Subcutaneous adipose tissue (tissue), 4 donors: Measurements from ENCODE around the gene IGSF21. TPM values are rescaled to one million over a fixed set of nuclear protein-coding genes. Genes with fewer than 3 reads are reported as not detected.

Source experiments
- total RNA-seq, 4 donors: library from RNA; depleted of rRNA; stranded (reverse); fragments of >200 nt; gene quantifications; one replicate each; pipeline ENCODE4 v1.1.0, GENCODE V29; 2016
- TF ChIP-seq, protein P1 (sequence below): fragments of 450-650 bp; IDR thresholded peaks from one replicate; pipeline ENCODE4 v1.5.1; 2016; ENCODE audit warnings: low read depth, mild to moderate bottlenecking, control low read depth, antibody characterized with exemption, moderate library complexity

Gene IGSF21
- 10 to 100 TPM in 1 of 4 donors, 1 to 10 TPM in 1, under 1 TPM in 1, not detected in 1; 0.98 to 12.6 (median 4.4) TPM for total RNA-seq

DNA sequence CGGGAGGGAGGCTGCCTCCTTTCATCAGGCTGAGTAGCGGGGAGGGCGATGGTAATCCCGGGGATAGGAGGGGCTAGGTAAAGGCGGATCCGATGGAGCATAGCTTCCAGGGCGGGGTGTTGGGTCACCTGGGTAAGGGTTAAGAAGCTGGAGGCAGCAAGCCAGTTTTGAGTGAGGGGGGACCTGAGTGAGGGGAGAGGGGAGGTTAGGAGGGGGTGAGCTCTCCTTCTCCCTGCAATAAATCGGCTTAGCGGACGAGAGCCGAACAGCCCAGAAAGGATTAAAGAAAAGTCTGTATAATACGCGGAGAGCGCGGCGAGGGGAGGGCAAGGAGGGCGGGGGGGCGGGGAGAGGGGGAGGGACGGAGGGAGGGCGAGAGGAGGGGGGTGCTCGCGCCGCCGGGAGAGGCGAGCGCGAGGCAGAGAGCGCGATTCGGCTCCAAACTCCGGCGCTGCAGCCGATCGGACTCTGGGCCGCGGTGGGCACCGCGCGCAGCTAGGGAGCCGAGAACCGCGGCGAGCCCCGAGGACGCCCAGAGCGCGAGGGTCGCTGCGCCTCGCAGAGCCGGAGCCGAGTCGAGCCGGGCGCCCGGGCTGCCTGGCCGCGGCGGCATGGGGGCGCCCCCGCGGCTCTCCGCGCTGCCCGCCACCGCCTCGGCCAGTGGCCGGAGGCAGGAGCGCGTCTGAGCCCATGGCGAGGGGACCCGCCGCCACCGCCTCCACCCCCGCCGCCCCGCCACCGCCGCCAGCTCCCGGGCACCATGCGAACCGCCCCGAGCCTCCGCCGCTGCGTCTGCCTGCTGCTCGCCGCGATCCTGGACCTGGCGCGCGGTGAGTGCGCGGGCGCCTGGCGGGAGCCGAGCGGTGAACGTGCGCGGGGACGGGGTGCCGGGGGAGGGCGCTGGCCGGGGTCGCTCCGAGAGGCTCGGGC, at the start of gene IGSF21:
IGSF21 (plus strand) TSS at position 430 of the 930 bp plus-strand sequence; CDS start at position 761, 331 bp downstream.
- TF ChIP-seq, protein P1, sequence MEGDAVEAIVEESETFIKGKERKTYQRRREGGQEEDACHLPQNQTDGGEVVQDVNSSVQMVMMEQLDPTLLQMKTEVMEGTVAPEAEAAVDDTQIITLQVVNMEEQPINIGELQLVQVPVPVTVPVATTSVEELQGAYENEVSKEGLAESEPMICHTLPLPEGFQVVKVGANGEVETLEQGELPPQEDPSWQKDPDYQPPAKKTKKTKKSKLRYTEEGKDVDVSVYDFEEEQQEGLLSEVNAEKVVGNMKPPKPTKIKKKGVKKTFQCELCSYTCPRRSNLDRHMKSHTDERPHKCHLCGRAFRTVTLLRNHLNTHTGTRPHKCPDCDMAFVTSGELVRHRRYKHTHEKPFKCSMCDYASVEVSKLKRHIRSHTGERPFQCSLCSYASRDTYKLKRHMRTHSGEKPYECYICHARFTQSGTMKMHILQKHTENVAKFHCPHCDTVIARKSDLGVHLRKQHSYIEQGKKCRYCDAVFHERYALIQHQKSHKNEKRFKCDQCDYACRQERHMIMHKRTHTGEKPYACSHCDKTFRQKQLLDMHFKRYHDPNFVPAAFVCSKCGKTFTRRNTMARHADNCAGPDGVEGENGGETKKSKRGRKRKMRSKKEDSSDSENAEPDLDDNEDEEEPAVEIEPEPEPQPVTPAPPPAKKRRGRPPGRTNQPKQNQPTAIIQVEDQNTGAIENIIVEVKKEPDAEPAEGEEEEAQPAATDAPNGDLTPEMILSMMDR, result no peak

DNA sequence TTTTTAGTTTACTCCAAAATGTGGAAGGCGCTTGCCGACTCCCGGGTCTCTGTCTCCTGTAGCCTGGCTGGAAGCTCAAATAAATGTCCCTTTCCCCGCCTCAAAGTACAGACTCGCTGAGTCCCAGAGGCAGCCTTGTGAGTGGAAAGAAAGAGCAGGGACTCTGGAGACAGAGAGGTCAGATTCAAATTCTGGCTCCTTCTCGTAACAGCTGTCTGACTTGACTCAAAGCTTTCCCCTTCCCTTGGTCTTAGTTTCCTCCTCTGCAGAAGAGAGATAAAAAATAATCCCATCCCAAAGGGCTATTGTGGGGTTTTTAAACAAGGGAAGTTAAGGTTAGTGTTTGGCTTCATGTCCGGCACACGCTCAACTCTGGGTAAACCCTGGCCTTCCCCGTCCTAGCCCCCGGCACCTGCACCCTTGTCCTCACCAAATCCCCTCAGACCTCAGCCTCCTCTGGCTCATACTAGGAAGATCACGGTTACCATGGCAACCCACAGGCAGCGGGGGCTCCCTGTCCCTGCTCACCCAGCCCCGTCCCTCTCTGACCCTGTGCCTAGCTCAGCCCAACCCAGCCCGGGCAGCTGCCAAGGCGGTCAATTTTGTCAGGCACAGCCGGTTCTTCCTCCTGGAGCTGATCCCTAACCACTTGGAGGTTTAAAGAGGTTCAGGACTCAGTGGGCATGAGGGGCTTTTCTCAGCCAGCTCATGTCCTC, 49.2 kb upstream of the IGSF21 start:
- TF ChIP-seq, protein P1, result no peak

DNA sequence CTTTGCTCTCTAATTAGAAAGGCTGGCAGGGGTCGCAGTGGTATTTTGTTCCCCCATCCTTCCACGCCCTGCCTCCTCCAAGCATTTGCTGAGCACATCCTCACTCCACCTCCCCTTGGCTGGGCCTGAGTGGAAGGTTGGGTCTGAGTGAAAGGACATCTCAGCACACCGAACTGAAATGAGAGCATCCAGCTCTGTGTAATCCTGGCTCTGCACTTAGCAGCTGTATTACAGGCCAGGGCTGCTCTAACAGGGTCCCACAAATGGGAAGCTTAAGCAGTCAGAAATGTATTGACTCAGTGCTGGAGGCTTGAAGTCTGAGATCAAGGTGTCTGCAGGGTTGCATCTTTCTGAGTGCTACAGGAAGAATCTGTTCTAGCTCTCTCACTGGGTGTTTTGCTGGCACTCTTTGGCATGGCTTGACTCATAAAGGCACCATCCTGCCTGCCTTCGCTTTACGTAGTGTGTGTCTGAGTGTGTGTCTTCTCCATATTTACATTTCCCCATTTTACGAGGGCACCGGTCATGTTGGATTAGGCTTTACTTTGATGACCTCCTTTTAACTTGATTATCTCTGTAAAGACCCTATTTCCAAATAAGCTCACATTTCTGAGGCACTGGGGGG, 48.5 kb upstream of the IGSF21 start:
- TF ChIP-seq, protein P1, result no peak

DNA sequence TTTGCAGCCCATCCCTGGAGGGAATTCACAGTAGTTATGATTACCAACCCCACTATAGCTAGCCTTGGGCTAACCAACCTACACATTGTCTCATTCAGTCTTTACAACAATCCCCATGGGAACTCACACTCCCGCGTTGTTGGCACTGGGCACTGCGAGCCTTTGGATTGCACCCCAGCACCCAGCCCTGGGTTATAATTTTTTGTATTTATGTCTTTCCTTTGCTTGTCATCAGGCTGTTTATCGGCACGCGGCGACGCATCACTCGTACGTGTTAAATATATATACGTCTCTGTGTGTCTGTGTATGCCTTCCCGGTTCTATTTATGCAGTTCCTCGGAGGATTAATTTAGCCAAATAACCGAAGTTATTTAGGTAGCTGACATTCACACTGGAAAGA, 47.2 kb upstream of the IGSF21 start:
- TF ChIP-seq, protein P1, result no peak

DNA sequence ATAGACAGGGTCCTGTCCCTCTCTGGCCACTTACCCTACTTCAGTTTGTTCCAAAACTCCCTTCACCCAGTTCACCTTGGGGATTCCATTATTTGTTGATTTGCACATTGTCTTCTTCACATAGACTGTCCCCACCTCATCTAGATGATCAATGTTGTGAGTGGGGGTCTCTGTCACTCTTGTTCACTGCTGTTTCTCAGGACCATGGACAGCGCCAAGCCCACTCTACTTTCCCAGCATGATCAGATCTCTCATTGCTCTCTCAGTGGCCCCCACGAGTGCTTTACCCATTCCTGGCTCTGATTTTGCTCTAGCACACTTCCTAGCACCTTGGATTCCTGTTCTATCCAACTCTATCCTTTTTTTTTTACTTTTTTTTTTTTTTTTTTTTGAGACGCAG, 45.4 kb upstream of the IGSF21 start:
- TF ChIP-seq, protein P1, result no peak

DNA sequence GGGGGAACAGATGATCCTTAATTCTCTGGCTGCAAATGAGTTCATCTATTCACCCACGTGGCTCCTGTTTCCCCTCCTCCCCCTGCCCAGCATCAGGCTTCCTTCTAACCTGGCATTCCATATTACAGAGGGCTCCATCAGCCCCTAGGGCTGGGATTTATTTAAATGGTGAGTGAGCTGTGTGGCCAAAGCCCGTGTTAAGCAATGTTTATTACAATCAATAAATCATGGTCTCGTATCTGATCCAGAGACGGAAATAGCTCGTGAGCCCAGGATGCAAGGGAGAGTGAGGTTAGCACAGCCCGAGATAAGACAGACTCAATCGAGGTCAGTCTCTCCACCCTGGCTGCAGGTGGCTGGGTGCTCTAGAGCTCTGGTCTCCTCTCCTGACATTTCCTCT, 43.1 kb upstream of the IGSF21 start:
- TF ChIP-seq, protein P1, result no peak

DNA sequence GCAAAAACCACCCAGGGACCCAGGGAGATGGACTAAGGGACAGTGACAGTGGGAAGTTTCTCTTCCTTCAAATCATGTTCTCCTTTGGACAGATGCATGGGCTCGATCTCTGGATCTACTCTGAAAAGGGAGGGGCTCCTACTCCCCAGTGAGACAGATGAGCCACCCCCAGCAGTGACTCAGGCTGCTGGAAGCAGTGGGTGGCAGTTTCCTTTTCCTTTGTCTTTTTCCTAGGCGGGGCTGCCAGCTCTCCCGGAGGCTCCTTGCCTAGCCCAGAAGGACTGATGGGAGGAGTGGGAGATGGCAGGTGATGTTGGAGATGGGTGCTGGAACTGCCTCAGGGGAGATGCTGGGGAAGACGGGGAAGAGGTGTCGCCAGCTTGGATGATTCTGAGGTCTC, 41.0 kb upstream of the IGSF21 start:
- TF ChIP-seq, protein P1, result no peak
